HPDE6-E6E7 (cell line): ENCODE data around the gene PPFIA3.
A peak's percentile ranks its signal among the peaks of the same experiment; 100 is the strongest.
"Not testable (repeated sequence)": the region's sequence is repeated elsewhere in the genome, so short reads cannot be mapped to it uniquely, and the experiment has no call there.

Experiments
- DNase-seq: peaks from one replicate; pipeline ENCODE4 v3.0.0; 2011; ENCODE audit warnings: missing footprints; ENCODE audit errors: extremely low spot score

PPFIA3 gene

GRCh38 chr19:49125025-49125731, 5.8 kb downstream of the PPFIA3 start:
- DNase-seq: no peak

- no peak for DNase-seq
Observed at GRCh38 chr19:49126575-49126974, 7.2 kb downstream of the PPFIA3 start.

- not testable (repeated sequence) for DNase-seq
Observed at GRCh38 chr19:49127225-49127624, 7.9 kb downstream of the PPFIA3 start.

- peak; percentile 90 for DNase-seq
Observed at GRCh38 chr19:49127674-49128544, 8.6 kb downstream of the PPFIA3 start.

GRCh38 chr19:49128545-49129237, 9.3 kb downstream of the PPFIA3 start:
- no peak for DNase-seq

GRCh38 chr19:49129238-49129583, 9.9 kb downstream of the PPFIA3 start:
- DNase-seq: no peak

- DNase-seq: no peak
Observed at GRCh38 chr19:49130325-49130724, 11.0 kb downstream of the PPFIA3 start.

GRCh38 chr19:49132974-49133609, 13.7 kb downstream of the PPFIA3 start:
- no peak for DNase-seq

- DNase-seq: peak; percentile 40
Observed at GRCh38 chr19:49133621-49134454, 14.5 kb downstream of the PPFIA3 start.

GRCh38 chr19:49135686-49136085, 16.3 kb downstream of the PPFIA3 start:
- DNase-seq: no peak

- DNase-seq: no peak
Observed at GRCh38 chr19:49136771-49137171, 17.4 kb downstream of the PPFIA3 start.

GRCh38 chr19:49140951-49141350, 21.6 kb downstream of the PPFIA3 start:
- DNase-seq: no peak

- no peak for DNase-seq
Observed at GRCh38 chr19:49141352-49141751, 22.0 kb downstream of the PPFIA3 start.

GRCh38 chr19:49142866-49143335, 23.6 kb downstream of the PPFIA3 start:
- DNase-seq: peak; percentile 68

GRCh38 chr19:49145573-49146407, 26.4 kb downstream of the PPFIA3 start:
- DNase-seq: no peak

- not testable (repeated sequence) for DNase-seq
Observed at GRCh38 chr19:49146408-49146770, 27.0 kb downstream of the PPFIA3 start.

- no peak for DNase-seq
Observed at GRCh38 chr19:49148044-49148682, 28.8 kb downstream of the PPFIA3 start.

GRCh38 chr19:49148784-49149651, 29.7 kb downstream of the PPFIA3 start:
- DNase-seq: peak; percentile 96
